CD4-positive, alpha-beta T cell (primary cell): Measurements from ENCODE around the gene AUP1. TPM values are rescaled to one million over a fixed set of nuclear protein-coding genes. Genes with fewer than 3 reads are reported as not detected.

Experiments used
- ATAC-seq: fragments of 200-7000 bp; cut with Tn5 transposase; one replicate; pipeline ENCODE4 v1.10.0; 2022; ENCODE audit warnings: mild to moderate bottlenecking; ENCODE audit not compliant: poor library complexity
- CTCF ChIA-PET: fragments of 350-600 bp; sonication (Branson Sonifier 250); formaldehyde crosslinking; loops from one replicate; lab custom pipeline; 2021; ENCODE audit warnings: antibody characterized with exemption, inconsistent platforms; lab: Charles Lee
- POLR2A ChIA-PET: fragments of 350-600 bp; sonication (Branson Sonifier 250); formaldehyde crosslinking; loops from one replicate; lab custom pipeline; 2021; ENCODE audit warnings: antibody characterized with exemption, inconsistent platforms; lab: Charles Lee
- DNase-seq, 14 experiments: peaks; one replicate each; pipeline ENCODE4 v3.0.0-alpha.2; 2013 to 2020; ENCODE audit warnings: mixed read lengths in 2 of 14
- H3K27ac ChIP-seq, 2 donors: one replicate each; pipeline versions ENCODE4 v1.5.1 to v1.7.0; 2013; ENCODE audit warnings: low read length in 2 of 2, low read depth in 1 of 2, mild to moderate bottlenecking in 1 of 2
- H3K27me3 ChIP-seq, 2 experiments: 1 replicate in 1 of 2; 2 replicates in 1 of 2; pipeline versions ENCODE4 v1.6.1 to v1.7.0; 2013; ENCODE audit warnings: low read length in 2 of 2, control low read depth in 1 of 2, mild to moderate bottlenecking in 1 of 2, moderate library complexity in 1 of 2; ENCODE audit not compliant: insufficient read depth in 2 of 2, control insufficient read depth in 1 of 2
- H3K36me3 ChIP-seq: one replicate; pipeline ENCODE4 v1.6.1; 2013; ENCODE audit warnings: low read length, control low read depth; ENCODE audit not compliant: insufficient read depth
- H3K4me1 ChIP-seq: one replicate; pipeline ENCODE4 v1.6.1; 2013; ENCODE audit warnings: low read length, control low read depth; ENCODE audit not compliant: insufficient read depth
- H3K4me3 ChIP-seq: one replicate; pipeline ENCODE4 v1.5.1; 2013; ENCODE audit warnings: mild to moderate bottlenecking, low read length, moderate library complexity
- H3K9me3 ChIP-seq, 2 experiments: 1 replicate in 1 of 2; 2 replicates in 1 of 2; pipeline versions ENCODE4 v1.6.1 to v1.7.0; 2013; ENCODE audit warnings: low read length in 2 of 2, mild to moderate bottlenecking in 2 of 2, control low read depth in 1 of 2, moderate library complexity in 1 of 2; ENCODE audit not compliant: control insufficient read depth in 1 of 2, insufficient read depth in 1 of 2
- H3K27ac Mint-ChIP-seq: one replicate; pipeline ENCODE4 v1.8.0; 2020; ENCODE audit warnings: mixed read lengths
- H3K27me3 Mint-ChIP-seq: one replicate; pipeline ENCODE4 v1.8.0; 2021; ENCODE audit warnings: mixed read lengths
- H3K36me3 Mint-ChIP-seq: one replicate; pipeline ENCODE4 v1.8.0; 2021; ENCODE audit warnings: low read depth, mixed read lengths
- H3K4me1 Mint-ChIP-seq: one replicate; pipeline ENCODE4 v1.8.0; 2021; ENCODE audit warnings: low read depth, mixed read lengths
- H3K4me3 Mint-ChIP-seq: one replicate; pipeline ENCODE4 v1.8.0; 2020; ENCODE audit warnings: mild to moderate bottlenecking, mixed read lengths
- H3K9me3 Mint-ChIP-seq: one replicate; pipeline ENCODE4 v1.8.0; 2020; ENCODE audit warnings: mixed read lengths
- CTCF ChIP-seq: fragments of 200-600 bp; IDR thresholded peaks from one replicate; pipeline ENCODE4 v1.8.0; 2022; ENCODE audit warnings: antibody characterized with exemption, mild to moderate bottlenecking
- intact Hi-C, 2 experiments: fragments of 100-400 bp; cut with DNase I in 1 of 2; cut with micrococcal nuclease in 1 of 2; formaldehyde crosslinking; loops; one replicate each; pipeline versions ENCODE4 v1.15.1 to v1.9.0; 2023 to 2025; cut with DNase I, micrococcal nuclease
- total RNA-seq, 174 experiments: library from RNA in 2 of 174; stranded (reverse) in 2 of 174; gene quantifications; one replicate each; pipeline ENCODE4 v1.2.3 and lab custom pipeline; 2021 to 2026

AUP1 gene
- total RNA-seq, 2 experiments from 2014 or later = 162 to 170 TPM

- Histone ChIP-seq H3K36me3 (no peaks in the 10 kb centered on the region), H3K9me3 (no peaks in the 10 kb centered on the region), H3K4me1 (peaks cover 5% of the 10 kb centered on the region), H3K4me3 (no peak overlapping the region), H3K27ac (no peak overlapping the region), H3K27me3 (peaks cover 0 to 4% of the 10 kb centered on the region in 2 experiments)
- ATAC-seq (no peak), DNase-seq (no peak)
- no peaks in the 10 kb centered on the region for H3K36me3 Mint-ChIP-seq
- H3K27ac Mint-ChIP-seq = no peak overlapping the region
- intact Hi-C loops = no loop called here
- POLR2A ChIA-PET = no interaction called here
- H3K9me3 Mint-ChIP-seq = no peaks in the 10 kb centered on the region
- no peak for TF ChIP-seq CTCF
- peaks cover 23% of the 10 kb centered on the region for H3K27me3 Mint-ChIP-seq
- CTCF ChIA-PET = no interaction called here
- H3K4me3 Mint-ChIP-seq = no peak overlapping the region
- peaks cover 13% of the 10 kb centered on the region for H3K4me1 Mint-ChIP-seq
Observed at GRCh38 chr2:74569686-74570085, 40.2 kb upstream of the AUP1 start.

DNA sequence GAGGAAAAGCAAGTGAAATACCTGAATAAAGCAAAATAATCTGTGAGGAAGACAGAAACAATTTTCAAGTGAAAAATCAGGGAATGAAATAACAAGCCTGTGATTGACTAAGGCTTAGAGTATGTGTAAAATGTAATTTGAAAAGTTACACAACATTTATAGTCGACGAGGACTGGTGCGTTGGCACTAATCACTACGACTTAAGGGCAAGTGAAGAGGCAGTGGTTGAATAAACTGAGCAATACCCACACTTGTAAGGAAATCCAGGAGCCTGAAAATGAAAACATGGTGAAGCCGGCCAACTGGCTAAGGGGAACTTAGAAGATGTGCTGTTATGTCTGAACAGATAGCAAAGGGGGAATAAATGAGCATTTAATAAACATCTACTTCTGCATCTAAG is 38.4 kb upstream of the AUP1 start:
- Mint-ChIP-seq H3K36me3 (no peaks in the 10 kb centered on the region), H3K4me3 (no peak overlapping the region), H3K27me3 (peaks cover 35% of the 10 kb centered on the region), H3K4me1 (no peaks in the 10 kb centered on the region), H3K9me3 (no peaks in the 10 kb centered on the region), H3K27ac (no peak overlapping the region)
- DNase-seq (no peak), ATAC-seq (no peak)
- Histone ChIP-seq H3K4me1 (no peaks in the 10 kb centered on the region), H3K9me3 (no peaks in the 10 kb centered on the region), H3K27me3 (peaks cover 0 to 4% of the 10 kb centered on the region in 2 experiments), H3K27ac (no peak overlapping the region), H3K36me3 (no peaks in the 10 kb centered on the region), H3K4me3 (no peak overlapping the region)
- TF ChIP-seq CTCF = no peak
- ChIA-PET CTCF (no interaction called here), POLR2A (interaction anchor here (1.5 kb wide), 1 partner anchor 10 kb away, joined by 5 read pairs; no protein-coding TSS in a partner anchor)
- intact Hi-C loops = no loop called here

- Histone ChIP-seq H3K27ac (no peak overlapping the region), H3K27me3 (peaks cover 0 to 4% of the 10 kb centered on the region in 2 experiments), H3K9me3 (no peaks in the 10 kb centered on the region), H3K4me1 (no peaks in the 10 kb centered on the region), H3K36me3 (no peaks in the 10 kb centered on the region), H3K4me3 (no peak overlapping the region)
- intact Hi-C loops = no loop called here
- peaks cover 46% of the 10 kb centered on the region for H3K27me3 Mint-ChIP-seq
- ChIA-PET CTCF (no interaction called here), POLR2A (interaction anchor here (0.7 to 1.5 kb wide), 2 partner anchors 9 to 241 kb away, joined by 4 to 5 read pairs; no protein-coding TSS in a partner anchor)
- H3K36me3 Mint-ChIP-seq = no peaks in the 10 kb centered on the region
- ATAC-seq (no peak), DNase-seq (no peak)
- no peaks in the 10 kb centered on the region for H3K4me1 Mint-ChIP-seq
- TF ChIP-seq CTCF = no peak
- H3K27ac Mint-ChIP-seq = no peak overlapping the region
- no peaks in the 10 kb centered on the region for H3K9me3 Mint-ChIP-seq
- H3K4me3 Mint-ChIP-seq = no peak overlapping the region
Observed at GRCh38 chr2:74566754-74567085, 37.2 kb upstream of the AUP1 start.
